HCT116 (cell line): ENCODE measurements around the gene NEURL1B. TPM values are rescaled to one million over a fixed set of nuclear protein-coding genes. Genes with fewer than 3 reads are reported as not detected.

Experiments used
- ATAC-seq: fragments of 200-7000 bp; cut with Tn5 transposase; 2 replicates; pipeline ENCODE4 v1.9.1; 2020; ENCODE audit warnings: mild to moderate bottlenecking, moderate library complexity
- BruUV-seq: library from RNA; stranded (reverse); fragments of 400-500 nt; replicated peaks from 2 replicates; lab custom pipeline; 2021; lab: Mats Ljungman, UMichigan
- CTCF ChIA-PET: fragments of 300-600 bp; sonication (Branson Sonifier 250); formaldehyde crosslinking; loops from one replicate; lab custom pipeline; 2021; ENCODE audit warnings: antibody characterized with exemption; lab: Charles Lee
- POLR2A ChIA-PET: fragments of 300-600, 350-600 bp; sonication (Branson Sonifier 250); formaldehyde crosslinking; loops from one replicate; lab custom pipeline; 2021; ENCODE audit warnings: antibody characterized with exemption; lab: Charles Lee
- RAD21 ChIA-PET, 2 experiments: fragments of 300-600 bp; sonication (Branson Sonifier 250); formaldehyde crosslinking; loops; one replicate each; lab custom pipeline; 2023; ENCODE audit warnings: low total read pairs in 2 of 2; ENCODE audit not compliant: uncharacterized antibody in 2 of 2, unreplicated experiment in 2 of 2, low non-redundant PET in 1 of 2; lab: Charles Lee
- DNase-seq: peaks from one replicate; pipeline ENCODE4 v3.0.0-alpha.2; 2010; ENCODE audit warnings: low read depth, low spot score
- H2AFZ ChIP-seq: fragments of 200-600 bp; shearing (Covaris generic), sonication (generic); 2 replicates; pipeline ENCODE4 v1.6.1; 2017; ENCODE audit warnings: low read depth, mixed run types, mixed read lengths, antibody characterized with exemption, low read length; ENCODE audit not compliant: poor library complexity, severe bottlenecking
- H3K27ac ChIP-seq: 2 replicates; pipeline ENCODE4 v1.5.1; 2012; ENCODE audit warnings: low read depth, low read length
- H3K27me3 ChIP-seq: fragments of 200-600 bp; sonication (generic); 2 replicates; pipeline ENCODE4 v1.6.1; 2016; ENCODE audit warnings: mixed run types, low read length, mixed read lengths; ENCODE audit not compliant: insufficient read depth
- H3K36me3 ChIP-seq, 2 experiments: fragments of 200-500 bp in 1 of 2; fragments of 200-600 bp in 1 of 2; sonication (Bioruptor generic) in 1 of 2; sonication (generic) in 1 of 2; 2 replicates each; pipeline versions ENCODE4 v1.5.1 to v1.6.1; 2014 to 2016; ENCODE audit warnings: low read length in 2 of 2, inconsistent platforms in 1 of 2, mixed read lengths in 1 of 2, mixed run types in 1 of 2; ENCODE audit not compliant: insufficient read depth in 2 of 2, control insufficient read depth in 1 of 2
- H3K4me1 ChIP-seq, 2 experiments: fragments of 200-600 bp in 1 of 2; sonication (generic) in 1 of 2; 2 replicates each; pipeline versions ENCODE4 v1.5.1 to v1.6.1; 2012 to 2017; ENCODE audit warnings: low read length in 2 of 2, inconsistent platforms in 1 of 2, mild to moderate bottlenecking in 1 of 2, mixed read lengths in 1 of 2, mixed run types in 1 of 2, moderate library complexity in 1 of 2; ENCODE audit not compliant: insufficient read depth in 2 of 2, control insufficient read depth in 1 of 2
- H3K4me2 ChIP-seq: fragments of 200-600 bp; sonication (generic); 2 replicates; pipeline ENCODE4 v1.6.1; 2017; ENCODE audit warnings: mixed run types, low read length, mixed read lengths
- H3K4me3 ChIP-seq, 2 experiments: fragments of 200-600 bp in 1 of 2; sonication (generic) in 1 of 2; replicated peaks in 1 of 2; 2 replicates each; pipeline ENCODE4 v1.5.1; 2011 to 2016; ENCODE audit warnings: low read length in 2 of 2, control low read depth in 1 of 2, low read depth in 1 of 2, mild to moderate bottlenecking in 1 of 2, mixed read lengths in 1 of 2, mixed run types in 1 of 2
- H3K79me2 ChIP-seq: fragments of 200-600 bp; sonication (generic); 2 replicates; pipeline ENCODE4 v1.6.1; 2017; ENCODE audit warnings: mild to moderate bottlenecking, mixed run types, low read length, moderate library complexity, mixed read lengths; ENCODE audit not compliant: insufficient read depth
- H3K9ac ChIP-seq: fragments of 200-600 bp; sonication (generic); 2 replicates; pipeline ENCODE4 v1.6.1; 2016; ENCODE audit warnings: low read length, mixed read lengths
- H3K9me2 ChIP-seq: fragments of 200-600 bp; sonication (generic), shearing (Covaris generic); 2 replicates; pipeline ENCODE4 v1.6.1; 2017; ENCODE audit warnings: mixed run types, mild to moderate bottlenecking, moderate library complexity; ENCODE audit not compliant: insufficient read depth
- H3K9me3 ChIP-seq, 2 experiments: fragments of 200-500 bp in 1 of 2; fragments of 200-600 bp in 1 of 2; sonication (Bioruptor generic) in 1 of 2; sonication (generic) in 1 of 2; 2 replicates each; pipeline ENCODE4 v1.6.1; 2014 to 2017; ENCODE audit warnings: low read length in 2 of 2, mixed read lengths in 2 of 2, inconsistent platforms in 1 of 2, low read depth in 1 of 2, mild to moderate bottlenecking in 1 of 2, mixed run types in 1 of 2, moderate library complexity in 1 of 2; ENCODE audit not compliant: control insufficient read depth in 1 of 2, insufficient read depth in 1 of 2
- H4K20me1 ChIP-seq: fragments of 200-600 bp; sonication (generic), shearing (Covaris generic); 2 replicates; pipeline ENCODE4 v1.6.1; 2017; ENCODE audit warnings: mixed run types, mild to moderate bottlenecking, moderate library complexity; ENCODE audit not compliant: insufficient read depth
- ATF3 ChIP-seq: IDR thresholded peaks from 2 replicates; pipeline ENCODE4 v1.6.1; 2012
- ELF1 ChIP-seq: IDR thresholded peaks from 2 replicates; pipeline ENCODE4 v1.6.1; 2012; ENCODE audit warnings: low read depth, borderline replicate concordance
- EZH2 ChIP-seq: fragments of 200-600 bp; sonication (generic); IDR thresholded peaks from 2 replicates; pipeline ENCODE4 v1.6.1; 2017; ENCODE audit warnings: antibody characterized with exemption, mixed run types
- FOSL1 ChIP-seq: IDR thresholded peaks from 2 replicates; pipeline ENCODE4 v1.6.1; 2012; ENCODE audit warnings: low read depth
- MAX ChIP-seq: IDR thresholded peaks from 2 replicates; pipeline ENCODE4 v1.6.1; 2012
- POLR2A ChIP-seq: IDR thresholded peaks from 2 replicates; pipeline ENCODE4 v1.7.0; 2011; ENCODE audit warnings: borderline replicate concordance; ENCODE audit not compliant: insufficient read depth, insufficient read length; ENCODE audit errors: extremely low read depth
- REST ChIP-seq: IDR thresholded peaks from 2 replicates; pipeline ENCODE4 v1.6.1; 2012; ENCODE audit warnings: low read depth
- SRF ChIP-seq: IDR thresholded peaks from 2 replicates; pipeline ENCODE4 v1.6.1; 2012; ENCODE audit warnings: low read depth
- TCF7L2 ChIP-seq: IDR thresholded peaks from 2 replicates; pipeline ENCODE4 v1.7.0; 2011; ENCODE audit warnings: borderline replicate concordance, inconsistent platforms; ENCODE audit not compliant: insufficient read depth, insufficient read length; ENCODE audit errors: extremely low read depth
- intact Hi-C: fragments of 100-400 bp; cut with micrococcal nuclease; formaldehyde crosslinking; loops from 2 replicates; pipeline ENCODE4 v1.10.0; 2022
- total RNA-seq: library from RNA; stranded (reverse); gene quantifications from one replicate; pipeline ENCODE4 v1.2.1, GENCODE V29; 2021; ENCODE audit not compliant: unreplicated experiment

The NEURL1B gene
- total RNA-seq, 1 experiment from 2014 or later = 5.8 TPM

- DNase-seq = no peak
- CTCF ChIA-PET = no interaction called here
- no peak for ATAC-seq
- no peaks in the 10 kb centered on the region for H3K9me3 ChIP-seq
- H3K9ac ChIP-seq = no peak overlapping the region
- H3K4me1 ChIP-seq = peaks cover 3 to 16% of the 10 kb centered on the region in 2 experiments; a peak in 3 of 4 replicates
- TF ChIP-seq SRF = no peak
- no peak for TF ChIP-seq MAX
- TF ChIP-seq TCF7L2 = no peak
- no peak for TF ChIP-seq ATF3
- TF ChIP-seq ELF1 = no peak
- no peak for TF ChIP-seq REST
- TF ChIP-seq EZH2 = no peak
- TF ChIP-seq POLR2A = no peak
- no peak for TF ChIP-seq FOSL1
- no TSS peak for BruUV-seq
- RAD21 ChIA-PET = no interaction called here
- H3K36me3 ChIP-seq = no peaks in the 10 kb centered on the region
- H4K20me1 ChIP-seq = no peaks in the 10 kb centered on the region
- H3K79me2 ChIP-seq = no peaks in the 10 kb centered on the region
- POLR2A ChIA-PET = no interaction called here
- intact Hi-C loops = no loop called here
- no peak overlapping the region for H3K27ac ChIP-seq
- H3K9me2 ChIP-seq = no peaks in the 10 kb centered on the region
- no peak overlapping the region for H3K4me2 ChIP-seq
- H3K27me3 ChIP-seq = no peaks in the 10 kb centered on the region
- no peak overlapping the region for H2AFZ ChIP-seq
- H3K4me3 ChIP-seq = no peak overlapping the region
These were observed 87.6 kb downstream of the NEURL1B start for GRCh38 chr5:172728481-172729241.
